DND-41 (cell line): ENCODE data around the gene KCNJ13.

Experiments
- CTCF ChIP-seq: IDR thresholded peaks from 2 replicates; pipeline ENCODE4 v1.5.1; 2012; ENCODE audit warnings: borderline replicate concordance, low read length, moderate library complexity, mild to moderate bottlenecking; ENCODE audit not compliant: poor library complexity, severe bottlenecking; ENCODE audit errors: extremely low read depth
- EZH2 ChIP-seq: IDR thresholded peaks from 3 replicates; pipeline ENCODE4 v1.6.1; 2012; ENCODE audit warnings: borderline replicate concordance, low read depth, mild to moderate bottlenecking, moderate library complexity, low read length, inconsistent platforms; ENCODE audit not compliant: severe bottlenecking

- no peak for TF ChIP-seq CTCF
- TF ChIP-seq EZH2, result no peak
Observed at GRCh38 chr2:232767866-232768265, 8.5 kb downstream of the KCNJ13 start.
